OCI-LY1 (cell line): Measurements from ENCODE around the gene IQCF2.

ENCODE experiments used
- EZH2 ChIP-seq: fragments of 200-600 bp; sonication (generic), shearing (Covaris generic); IDR thresholded peaks from 2 replicates; pipeline ENCODE4 v1.8.0; 2017; ENCODE audit warnings: borderline replicate concordance, mixed run types, mild to moderate bottlenecking, antibody characterized with exemption, low read length, moderate library complexity, mixed read lengths
- TF ChIP-seq, protein P1 (sequence below): fragments of 200-600 bp; sonication (generic), shearing (Covaris generic); IDR thresholded peaks from 2 replicates; pipeline ENCODE4 v1.5.1; 2017; ENCODE audit warnings: mild to moderate bottlenecking, antibody characterized with exemption, low read length, moderate library complexity, mixed read lengths

GRCh38 chr3:51876186-51876585 lies 14.8 kb downstream of the IQCF2 start:
- TF ChIP-seq, protein P1, sequence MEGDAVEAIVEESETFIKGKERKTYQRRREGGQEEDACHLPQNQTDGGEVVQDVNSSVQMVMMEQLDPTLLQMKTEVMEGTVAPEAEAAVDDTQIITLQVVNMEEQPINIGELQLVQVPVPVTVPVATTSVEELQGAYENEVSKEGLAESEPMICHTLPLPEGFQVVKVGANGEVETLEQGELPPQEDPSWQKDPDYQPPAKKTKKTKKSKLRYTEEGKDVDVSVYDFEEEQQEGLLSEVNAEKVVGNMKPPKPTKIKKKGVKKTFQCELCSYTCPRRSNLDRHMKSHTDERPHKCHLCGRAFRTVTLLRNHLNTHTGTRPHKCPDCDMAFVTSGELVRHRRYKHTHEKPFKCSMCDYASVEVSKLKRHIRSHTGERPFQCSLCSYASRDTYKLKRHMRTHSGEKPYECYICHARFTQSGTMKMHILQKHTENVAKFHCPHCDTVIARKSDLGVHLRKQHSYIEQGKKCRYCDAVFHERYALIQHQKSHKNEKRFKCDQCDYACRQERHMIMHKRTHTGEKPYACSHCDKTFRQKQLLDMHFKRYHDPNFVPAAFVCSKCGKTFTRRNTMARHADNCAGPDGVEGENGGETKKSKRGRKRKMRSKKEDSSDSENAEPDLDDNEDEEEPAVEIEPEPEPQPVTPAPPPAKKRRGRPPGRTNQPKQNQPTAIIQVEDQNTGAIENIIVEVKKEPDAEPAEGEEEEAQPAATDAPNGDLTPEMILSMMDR, result no peak
- no peak for TF ChIP-seq EZH2
